ENCODE data around the gene KNOP1.

Gene KNOP1

GRCh38 chr16:19717741-19718623, at the start of gene KNOP1, which contains the start of gene IQCK:
TSS of gene KNOP1 (minus strand) at chr16:19718227. CDS start at chr16:19715035, 3,192 bp downstream.
TSS of gene IQCK (plus strand) at chr16:19718271. CDS start at chr16:19718307, 36 bp downstream.
- ATAC-seq (ENCODE audit: insufficient read depth, low read depth) (peak; percentile 95), DNase-seq (peak; percentile 89)
- no peak for TF ChIP-seq EZH2 (IDR thresholded peaks at IDR 0.05; ENCODE audit: borderline replicate concordance, low read depth, low read length, severe bottlenecking)
- no peak for TF ChIP-seq CTCF (IDR thresholded peaks at IDR 0.05; ENCODE audit: borderline replicate concordance, extremely low read depth, low read length, poor library complexity, severe bottlenecking)
- peak within 1 kb of the TSS; percentile 89 for H2AFZ ChIP-seq (ENCODE audit: low read depth, low read length)
- peak within 1 kb of the TSS; percentile 80 for H3K4me2 ChIP-seq (ENCODE audit: insufficient read depth, low read length)
- peak within 1 kb of the TSS; percentile 89 for H3K27ac ChIP-seq (ENCODE audit: low read length)
- H3K36me3 ChIP-seq (ENCODE audit: insufficient read depth, low read length), result peaks cover 29% of the 10 kb centered on the region
- H3K9me3 ChIP-seq (ENCODE audit: insufficient read depth, low read length, severe bottlenecking), result no peaks in the 10 kb centered on the region
- peak within 1 kb of the TSS; percentile 94 for H3K9ac ChIP-seq (ENCODE audit: low read depth, low read length)
- peaks cover 43% of the 10 kb centered on the region for H3K79me2 ChIP-seq (ENCODE audit: insufficient read depth, low read length)
- H4K20me1 ChIP-seq (ENCODE audit: insufficient read depth, low read length), result peaks cover 21% of the 10 kb centered on the region; the same call in 1 of the 2 replicates
- H3K4me1 ChIP-seq (ENCODE audit: insufficient read depth, low read length), result peaks cover 33% of the 10 kb centered on the region
- H3K4me3 ChIP-seq (ENCODE audit: low read depth in 1 of 2, low read length in 2 of 2), result peak within 1 kb of the TSS; percentile 81 to 100
- no peaks in the 10 kb centered on the region for H3K27me3 ChIP-seq (ENCODE audit: insufficient read depth, low read length, poor library complexity)

GRCh38 chr16:19767497-19767896, 49.5 kb upstream of the KNOP1 start:
- DNase-seq, result no peak
- ATAC-seq (ENCODE audit: insufficient read depth, low read depth), result no peak
- Histone ChIP-seq H3K4me3 (ENCODE audit: low read depth in 1 of 2, low read length in 2 of 2) (no peak overlapping the region), H2AFZ (ENCODE audit: low read depth, low read length) (no peak overlapping the region), H3K79me2 (ENCODE audit: insufficient read depth, low read length) (no peaks in the 10 kb centered on the region), H4K20me1 (ENCODE audit: insufficient read depth, low read length) (no peaks in the 10 kb centered on the region), H3K9me3 (ENCODE audit: insufficient read depth, low read length, severe bottlenecking) (no peaks in the 10 kb centered on the region), H3K36me3 (ENCODE audit: insufficient read depth, low read length) (no peaks in the 10 kb centered on the region), H3K9ac (ENCODE audit: low read depth, low read length) (no peak overlapping the region), H3K4me1 (ENCODE audit: insufficient read depth, low read length) (no peaks in the 10 kb centered on the region), H3K27me3 (ENCODE audit: insufficient read depth, low read length, poor library complexity) (no peaks in the 10 kb centered on the region), H3K27ac (ENCODE audit: low read length) (no peak overlapping the region), H3K4me2 (ENCODE audit: insufficient read depth, low read length) (no peak overlapping the region)
- no peak for TF ChIP-seq EZH2 (IDR thresholded peaks at IDR 0.05; ENCODE audit: borderline replicate concordance, low read depth, low read length, severe bottlenecking)

- no peak overlapping the region for H3K4me2 ChIP-seq (ENCODE audit: insufficient read depth, low read length)
- H2AFZ ChIP-seq (ENCODE audit: low read depth, low read length), result no peak overlapping the region
- no peak overlapping the region for H3K4me3 ChIP-seq (ENCODE audit: low read depth in 1 of 2, low read length in 2 of 2)
- H3K9me3 ChIP-seq (ENCODE audit: insufficient read depth, low read length, severe bottlenecking), result no peaks in the 10 kb centered on the region
- H3K9ac ChIP-seq (ENCODE audit: low read depth, low read length), result no peak overlapping the region
- H3K4me1 ChIP-seq (ENCODE audit: insufficient read depth, low read length), result no peaks in the 10 kb centered on the region
- H4K20me1 ChIP-seq (ENCODE audit: insufficient read depth, low read length), result no peaks in the 10 kb centered on the region
- TF ChIP-seq CTCF (IDR thresholded peaks at IDR 0.05; ENCODE audit: borderline replicate concordance, extremely low read depth, low read length, poor library complexity, severe bottlenecking), result no peak
- TF ChIP-seq EZH2 (IDR thresholded peaks at IDR 0.05; ENCODE audit: borderline replicate concordance, low read depth, low read length, severe bottlenecking), result no peak
- no peak overlapping the region for H3K27ac ChIP-seq (ENCODE audit: low read length)
- H3K79me2 ChIP-seq (ENCODE audit: insufficient read depth, low read length), result no peaks in the 10 kb centered on the region
- no peaks in the 10 kb centered on the region for H3K36me3 ChIP-seq (ENCODE audit: insufficient read depth, low read length)
- DNase-seq, result no peak
- no peaks in the 10 kb centered on the region for H3K27me3 ChIP-seq (ENCODE audit: insufficient read depth, low read length, poor library complexity)
- no peak for ATAC-seq (ENCODE audit: insufficient read depth, low read depth)
These were observed 49.0 kb upstream of the KNOP1 start for GRCh38 chr16:19766988-19767387.

GRCh38 chr16:19766554-19766884, 48.5 kb upstream of the KNOP1 start:
- Histone ChIP-seq H3K4me2 (ENCODE audit: insufficient read depth, low read length) (no peak overlapping the region), H3K4me1 (ENCODE audit: insufficient read depth, low read length) (no peaks in the 10 kb centered on the region), H3K4me3 (ENCODE audit: low read depth in 1 of 2, low read length in 2 of 2) (no peak overlapping the region), H4K20me1 (ENCODE audit: insufficient read depth, low read length) (no peaks in the 10 kb centered on the region), H3K79me2 (ENCODE audit: insufficient read depth, low read length) (no peaks in the 10 kb centered on the region), H3K36me3 (ENCODE audit: insufficient read depth, low read length) (no peaks in the 10 kb centered on the region), H3K9ac (ENCODE audit: low read depth, low read length) (no peak overlapping the region), H3K27me3 (ENCODE audit: insufficient read depth, low read length, poor library complexity) (no peaks in the 10 kb centered on the region), H3K9me3 (ENCODE audit: insufficient read depth, low read length, severe bottlenecking) (no peaks in the 10 kb centered on the region), H3K27ac (ENCODE audit: low read length) (no peak overlapping the region), H2AFZ (ENCODE audit: low read depth, low read length) (no peak overlapping the region)
- DNase-seq (no peak), ATAC-seq (ENCODE audit: insufficient read depth, low read depth) (no peak)
- no peak for TF ChIP-seq EZH2 (IDR thresholded peaks at IDR 0.05; ENCODE audit: borderline replicate concordance, low read depth, low read length, severe bottlenecking)
- no peak for TF ChIP-seq CTCF (IDR thresholded peaks at IDR 0.05; ENCODE audit: borderline replicate concordance, extremely low read depth, low read length, poor library complexity, severe bottlenecking)

All from DND-41 (cell line).